ENCODE results near the gene TMEM108.

The TMEM108 gene

GRCh38 chr3:133040696-133041523 lies 2.7 kb downstream of the TMEM108 start (continued):
- peak; percentile 35 for TF ChIP-seq PRDM10 (tag by site-specific recombination; IDR thresholded peaks at IDR 0.05)
- no peak for TF ChIP-seq ZNF837 (tag by site-specific recombination; IDR thresholded peaks at IDR 0.05)
- TF ChIP-seq RBAK (tag by site-specific recombination; IDR thresholded peaks at IDR 0.05) = no peak

GRCh38 chr3:133041524-133041829 lies 3.3 kb downstream of the TMEM108 start:
- Histone ChIP-seq H3K4me1 (ENCODE audit: control insufficient read depth, insufficient read depth, low read length) (no peaks in the 10 kb centered on the region), H3K27ac (ENCODE audit: extremely low read depth, low read depth, low read length) (no peak overlapping the region), H3K36me3 (ENCODE audit: control insufficient read depth in 2 of 2, insufficient read depth in 1 of 2, low read length in 2 of 2) (peaks cover 0 to 9% of the 10 kb centered on the region in 2 experiments; a peak in 1 of 3 replicates), H3K9me3 (ENCODE audit: control insufficient read depth, insufficient read depth, low read depth, low read length) (no peaks in the 10 kb centered on the region), H3K4me3 (ENCODE audit: low read depth, low read length) (no peak overlapping the region)
- TF ChIP-seq ZNF549 (tag by site-specific recombination; IDR thresholded peaks at IDR 0.05) (no peak), KLF8 (tag by site-specific recombination; IDR thresholded peaks at IDR 0.05) (no peak), ZBTB17 (tag by site-specific recombination; IDR thresholded peaks at IDR 0.05) (no peak), BCL11A (tag by site-specific recombination; IDR thresholded peaks at IDR 0.05; ENCODE audit: low read depth) (no peak), MYNN (tag by site-specific recombination; IDR thresholded peaks at IDR 0.05; ENCODE audit: borderline replicate concordance) (no peak), ZNF341 (tag by site-specific recombination; IDR thresholded peaks at IDR 0.05; ENCODE audit: low read depth) (no peak), OVOL3 (tag by site-specific recombination; IDR thresholded peaks at IDR 0.05) (no peak), ZNF121 (tag by site-specific recombination; IDR thresholded peaks at IDR 0.05) (no peak), ZNF473 (tag by site-specific recombination; IDR thresholded peaks at IDR 0.05) (no peak), INSM2 (tag by site-specific recombination; IDR thresholded peaks at IDR 0.05) (no peak), HOXC10 (CRISPR knock-in tag; IDR thresholded peaks at IDR 0.05) (no peak), ZNF791 (tag by site-specific recombination; IDR thresholded peaks at IDR 0.05) (no peak), OSR2 (tag by site-specific recombination; IDR thresholded peaks at IDR 0.05) (no peak), ZBTB26 (tag by site-specific recombination; optimal IDR thresholded peaks at IDR 0.05) (no peak), ZNF140 (tag by site-specific recombination; IDR thresholded peaks at IDR 0.05) (no peak), EGR2 (tag by site-specific recombination; IDR thresholded peaks at IDR 0.05; ENCODE audit: low read depth) (no peak)
- POLR2A ChIA-PET = no interaction called here
- CTCF ChIA-PET = interaction anchor here (0.6 to 6.2 kb wide), 24 partner anchors 12 to 566 kb away, joined by 3 to 62 read pairs (median 4); no protein-coding TSS in a partner anchor

All from HEK293 (cell line).